CD4-positive, alpha-beta T cell (primary cell): ENCODE measurements around the gene HP. TPM values are rescaled to one million over a fixed set of nuclear protein-coding genes. Genes with fewer than 3 reads are reported as not detected.

Experiments
- ATAC-seq: fragments of 200-7000 bp; cut with Tn5 transposase; one replicate; pipeline ENCODE4 v1.10.0; 2022; ENCODE audit warnings: mild to moderate bottlenecking; ENCODE audit not compliant: poor library complexity
- CTCF ChIA-PET: fragments of 350-600 bp; sonication (Branson Sonifier 250); formaldehyde crosslinking; loops from one replicate; lab custom pipeline; 2021; ENCODE audit warnings: antibody characterized with exemption, inconsistent platforms; lab: Charles Lee
- POLR2A ChIA-PET: fragments of 350-600 bp; sonication (Branson Sonifier 250); formaldehyde crosslinking; loops from one replicate; lab custom pipeline; 2021; ENCODE audit warnings: antibody characterized with exemption, inconsistent platforms; lab: Charles Lee
- DNase-seq, 14 experiments: peaks; one replicate each; pipeline ENCODE4 v3.0.0-alpha.2; 2013 to 2020; ENCODE audit warnings: mixed read lengths in 2 of 14
- H3K27ac ChIP-seq, 2 donors: one replicate each; pipeline versions ENCODE4 v1.5.1 to v1.7.0; 2013; ENCODE audit warnings: low read length in 2 of 2, low read depth in 1 of 2, mild to moderate bottlenecking in 1 of 2
- H3K27me3 ChIP-seq, 2 experiments: 1 replicate in 1 of 2; 2 replicates in 1 of 2; pipeline versions ENCODE4 v1.6.1 to v1.7.0; 2013; ENCODE audit warnings: low read length in 2 of 2, control low read depth in 1 of 2, mild to moderate bottlenecking in 1 of 2, moderate library complexity in 1 of 2; ENCODE audit not compliant: insufficient read depth in 2 of 2, control insufficient read depth in 1 of 2
- H3K36me3 ChIP-seq: one replicate; pipeline ENCODE4 v1.6.1; 2013; ENCODE audit warnings: low read length, control low read depth; ENCODE audit not compliant: insufficient read depth
- H3K4me1 ChIP-seq: one replicate; pipeline ENCODE4 v1.6.1; 2013; ENCODE audit warnings: low read length, control low read depth; ENCODE audit not compliant: insufficient read depth
- H3K4me3 ChIP-seq: one replicate; pipeline ENCODE4 v1.5.1; 2013; ENCODE audit warnings: mild to moderate bottlenecking, low read length, moderate library complexity
- H3K9me3 ChIP-seq, 2 experiments: 1 replicate in 1 of 2; 2 replicates in 1 of 2; pipeline versions ENCODE4 v1.6.1 to v1.7.0; 2013; ENCODE audit warnings: low read length in 2 of 2, mild to moderate bottlenecking in 2 of 2, control low read depth in 1 of 2, moderate library complexity in 1 of 2; ENCODE audit not compliant: control insufficient read depth in 1 of 2, insufficient read depth in 1 of 2
- H3K27ac Mint-ChIP-seq: one replicate; pipeline ENCODE4 v1.8.0; 2020; ENCODE audit warnings: mixed read lengths
- H3K27me3 Mint-ChIP-seq: one replicate; pipeline ENCODE4 v1.8.0; 2021; ENCODE audit warnings: mixed read lengths
- H3K36me3 Mint-ChIP-seq: one replicate; pipeline ENCODE4 v1.8.0; 2021; ENCODE audit warnings: low read depth, mixed read lengths
- H3K4me1 Mint-ChIP-seq: one replicate; pipeline ENCODE4 v1.8.0; 2021; ENCODE audit warnings: low read depth, mixed read lengths
- H3K4me3 Mint-ChIP-seq: one replicate; pipeline ENCODE4 v1.8.0; 2020; ENCODE audit warnings: mild to moderate bottlenecking, mixed read lengths
- H3K9me3 Mint-ChIP-seq: one replicate; pipeline ENCODE4 v1.8.0; 2020; ENCODE audit warnings: mixed read lengths
- CTCF ChIP-seq: fragments of 200-600 bp; IDR thresholded peaks from one replicate; pipeline ENCODE4 v1.8.0; 2022; ENCODE audit warnings: antibody characterized with exemption, mild to moderate bottlenecking
- intact Hi-C, 2 experiments: fragments of 100-400 bp; cut with DNase I in 1 of 2; cut with micrococcal nuclease in 1 of 2; formaldehyde crosslinking; loops; one replicate each; pipeline versions ENCODE4 v1.15.1 to v1.9.0; 2023 to 2025; cut with DNase I, micrococcal nuclease
- total RNA-seq, 174 experiments: library from RNA in 2 of 174; stranded (reverse) in 2 of 174; gene quantifications; one replicate each; pipeline ENCODE4 v1.2.3 and lab custom pipeline; 2021 to 2026

Gene HP
- total RNA-seq, 2 experiments from 2014 or later, result not detected

- intact Hi-C loops, result loop anchor here (1.0 to 10.0 kb wide), 7 partner anchors 84 to 631 kb away; partner anchors contain the start of genes PHLPP2 (in 1 of the 2) and ZNF23 (in 1 of the 2)
- Histone ChIP-seq H3K4me1 (peaks cover 27% of the 10 kb centered on the region), H3K9me3 (no peaks in the 10 kb centered on the region), H3K36me3 (peaks cover 46% of the 10 kb centered on the region), H3K27me3 (no peaks in the 10 kb centered on the region), H3K27ac (peak within 1 kb of the TSS; percentile 91), H3K4me3 (peak within 1 kb of the TSS; percentile 88)
- ATAC-seq, result peak; percentile 97
- TF ChIP-seq CTCF, result no peak
- Mint-ChIP-seq H3K36me3 (peaks cover 76% of the 10 kb centered on the region), H3K9me3 (no peaks in the 10 kb centered on the region), H3K27me3 (no peaks in the 10 kb centered on the region), H3K27ac (peak within 1 kb of the TSS; percentile 94), H3K4me1 (peaks cover 71% of the 10 kb centered on the region), H3K4me3 (peak within 1 kb of the TSS; percentile 95)
- peak; percentile 79 to 98 (median 86) for DNase-seq
- CTCF ChIA-PET, result interaction anchor here (0.9 to 1.2 kb wide), 2 partner anchors 10 to 529 kb away, joined by 3 to 4 read pairs; no protein-coding TSS in a partner anchor
- POLR2A ChIA-PET, result interaction anchor here (0.9 to 1.8 kb wide), 4 partner anchors 212 to 571 kb away, joined by 4 to 9 read pairs (median 6); partner anchors contain the start of gene AP1G1
Measured at GRCh38 chr16:72093448-72094265, 39.4 kb downstream of the HP start, which contains the start of the genes DHX38 and TXNL4B. DHX38 (plus strand) TSS chr16:72093847; CDS start chr16:72096158, 2,311 bp downstream. TXNL4B (minus strand) TSS chr16:72093620; CDS start chr16:72090749, 2,871 bp downstream.

- peaks cover 76% of the 10 kb centered on the region for H3K36me3 Mint-ChIP-seq
- H3K4me1 ChIP-seq, result peaks cover 27% of the 10 kb centered on the region
- ATAC-seq (no peak), DNase-seq (no peak)
- intact Hi-C loops, result loop anchor here (2.0 to 10.0 kb wide), 5 partner anchors 369 to 632 kb away; partner anchors contain the start of genes PHLPP2 (in 1 of the 2) and ZNF23 (in 1 of the 2)
- peak overlapping the region; percentile 95 for H3K4me3 Mint-ChIP-seq
- H3K27me3 Mint-ChIP-seq, result no peaks in the 10 kb centered on the region
- peak overlapping the region; percentile 94 for H3K27ac Mint-ChIP-seq
- H3K27ac ChIP-seq, result peak overlapping the region; percentile 91
- ChIA-PET POLR2A (interaction anchor here (0.9 to 1.4 kb wide), 2 partner anchors 286 to 529 kb away, joined by 4 to 9 read pairs; partner anchors contain the start of gene AP1G1), CTCF (no interaction called here)
- H3K36me3 ChIP-seq, result peaks cover 46% of the 10 kb centered on the region
- H3K27me3 ChIP-seq, result no peaks in the 10 kb centered on the region
- H3K9me3 Mint-ChIP-seq, result no peaks in the 10 kb centered on the region
- no peaks in the 10 kb centered on the region for H3K9me3 ChIP-seq
- H3K4me3 ChIP-seq, result peak overlapping the region; percentile 88
- H3K4me1 Mint-ChIP-seq, result peaks cover 71% of the 10 kb centered on the region
- no peak for TF ChIP-seq CTCF
Measured at GRCh38 chr16:72094266-72094610, 39.9 kb downstream of the HP start.

- DNase-seq (no peak), ATAC-seq (peak; percentile 4)
- H3K36me3 ChIP-seq, result peaks cover 79% of the 10 kb centered on the region
- no peak for TF ChIP-seq CTCF
- Mint-ChIP-seq H3K9me3 (no peaks in the 10 kb centered on the region), H3K36me3 (peaks cover 90% of the 10 kb centered on the region), H3K27ac (no peak overlapping the region), H3K4me1 (peaks cover 34% of the 10 kb centered on the region), H3K4me3 (no peak overlapping the region), H3K27me3 (no peaks in the 10 kb centered on the region)
- H3K27me3 ChIP-seq, result no peaks in the 10 kb centered on the region
- POLR2A ChIA-PET, result no interaction called here
- H3K9me3 ChIP-seq, result no peaks in the 10 kb centered on the region
- H3K27ac ChIP-seq, result no peak overlapping the region
- intact Hi-C loops, result loop anchor here (1.0 to 10.0 kb wide), 4 partner anchors 33 to 566 kb away; partner anchors contain the start of gene PHLPP2 (in 1 of the 2)
- H3K4me1 ChIP-seq, result peaks cover 14% of the 10 kb centered on the region
- CTCF ChIA-PET, result no interaction called here
- no peak overlapping the region for H3K4me3 ChIP-seq
Measured at GRCh38 chr16:72098936-72099335, 44.6 kb downstream of the HP start.
